ENCODE measurements around the gene LYSMD3. TPM values are rescaled to one million over a fixed set of nuclear protein-coding genes. Genes with fewer than 3 reads are reported as not detected.
A peak's percentile ranks its signal among the peaks of the same experiment; 100 is the strongest.

Gene LYSMD3
- polyA plus RNA-seq, 1 donor (not counting 4 experiments of a cell fraction or from before 2014, with no cell fraction given), result 18.9 TPM

DNA sequence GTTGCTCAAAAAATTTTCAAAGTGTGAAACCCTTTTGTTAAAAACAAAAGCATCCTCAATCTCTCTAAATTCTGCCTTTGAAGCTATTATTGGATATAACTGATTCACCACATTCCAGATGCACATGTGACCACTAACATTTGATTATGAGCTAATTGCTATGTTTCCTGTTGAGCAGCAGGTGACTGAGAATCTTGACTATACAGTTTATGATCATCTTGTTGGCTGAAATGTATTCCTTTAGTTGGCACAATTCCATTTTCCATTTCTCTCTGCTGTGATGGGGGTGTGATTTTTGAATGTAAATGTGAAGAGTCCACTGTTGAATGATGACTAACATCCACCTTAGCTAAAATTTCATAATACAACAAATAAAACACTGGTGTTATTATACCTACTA lies 10.7 kb downstream of the LYSMD3 start:
- TF ChIP-seq EZH2 (IDR thresholded peaks at IDR 0.05; ENCODE audit: low read length), result no peak
- no peak for TF ChIP-seq CTCF (optimal IDR thresholded peaks at IDR 0.05 in 1 of 3, IDR thresholded peaks at IDR 0.05 in 1 of 3, conservative IDR thresholded peaks at IDR 0.05 in 1 of 3; ENCODE audit: extremely low read depth in 1 of 3, insufficient read depth in 2 of 3, low read length in 3 of 3)
- no peaks in the 10 kb centered on the region for H4K20me1 ChIP-seq (ENCODE audit: control insufficient read depth, extremely low read depth, insufficient read depth, low read length)
- H2AFZ ChIP-seq (ENCODE audit: control insufficient read depth, low read length), result no peak overlapping the region
- DNase-seq (ENCODE audit: low read depth, low spot score), result peak; percentile 40
- no peak overlapping the region for H3K4me3 ChIP-seq (ENCODE audit: control insufficient read depth in 2 of 3, extremely low read depth in 1 of 3, insufficient read depth in 2 of 3, low read depth in 1 of 3, low read length in 3 of 3)
- H3K79me2 ChIP-seq (ENCODE audit: control insufficient read depth, insufficient read depth, low read length), result peaks cover 4% of the 10 kb centered on the region
- H3K4me2 ChIP-seq (ENCODE audit: control insufficient read depth, extremely low read depth, insufficient read depth, low read depth, low read length), result no peak overlapping the region
- no peak overlapping the region for H3K27ac ChIP-seq (ENCODE audit: control insufficient read depth, insufficient read depth, low read length)
- H3K4me1 ChIP-seq (ENCODE audit: control insufficient read depth, extremely low read depth, insufficient read depth, low read length), result peaks cover 8% of the 10 kb centered on the region
- FAIRE-seq, result peak; percentile 70
- dilution Hi-C loops (cut with MboI; ENCODE audit: extremely low pct_ligation_motif_present, low sequenced_read_pairs), result no loop called here
- H3K27me3 ChIP-seq (ENCODE audit: control insufficient read depth, extremely low read depth, insufficient read depth, low read length), result no peaks in the 10 kb centered on the region
- H3K9me1 ChIP-seq (ENCODE audit: control insufficient read depth, extremely low read depth, insufficient read depth, low read length), result no peaks in the 10 kb centered on the region
- no peaks in the 10 kb centered on the region for H3K9me3 ChIP-seq (ENCODE audit: control insufficient read depth, low read depth, low read length)
- peaks cover 2 to 6% of the 10 kb centered on the region in 2 experiments for H3K36me3 ChIP-seq (ENCODE audit: control insufficient read depth in 2 of 2, extremely low read depth in 1 of 2, insufficient read depth in 2 of 2, low read length in 2 of 2)
- H3K9ac ChIP-seq (ENCODE audit: control insufficient read depth, extremely low read depth, insufficient read depth, low read length), result no peak overlapping the region

GRCh38 chr5:90514520-90514919 lies 14.9 kb downstream of the LYSMD3 start:
- DNase-seq (ENCODE audit: low read depth, low spot score), result no peak
- no peak overlapping the region for H3K4me2 ChIP-seq (ENCODE audit: control insufficient read depth, extremely low read depth, insufficient read depth, low read depth, low read length)
- no peaks in the 10 kb centered on the region for H3K9me3 ChIP-seq (ENCODE audit: control insufficient read depth, low read depth, low read length)
- no peaks in the 10 kb centered on the region for H3K9me1 ChIP-seq (ENCODE audit: control insufficient read depth, extremely low read depth, insufficient read depth, low read length)
- H4K20me1 ChIP-seq (ENCODE audit: control insufficient read depth, extremely low read depth, insufficient read depth, low read length), result no peaks in the 10 kb centered on the region
- H3K36me3 ChIP-seq (ENCODE audit: control insufficient read depth in 2 of 2, extremely low read depth in 1 of 2, insufficient read depth in 2 of 2, low read length in 2 of 2), result peaks cover 0 to 2% of the 10 kb centered on the region in 2 experiments
- H3K27me3 ChIP-seq (ENCODE audit: control insufficient read depth, extremely low read depth, insufficient read depth, low read length), result no peaks in the 10 kb centered on the region
- H3K79me2 ChIP-seq (ENCODE audit: control insufficient read depth, insufficient read depth, low read length), result no peaks in the 10 kb centered on the region
- no peak overlapping the region for H3K4me3 ChIP-seq (ENCODE audit: control insufficient read depth in 2 of 3, extremely low read depth in 1 of 3, insufficient read depth in 2 of 3, low read depth in 1 of 3, low read length in 3 of 3)
- H3K4me1 ChIP-seq (ENCODE audit: control insufficient read depth, extremely low read depth, insufficient read depth, low read length), result peaks cover 8% of the 10 kb centered on the region
- no peak for FAIRE-seq
- dilution Hi-C loops (cut with MboI; ENCODE audit: extremely low pct_ligation_motif_present, low sequenced_read_pairs), result no loop called here
- TF ChIP-seq CTCF (optimal IDR thresholded peaks at IDR 0.05 in 1 of 3, IDR thresholded peaks at IDR 0.05 in 1 of 3, conservative IDR thresholded peaks at IDR 0.05 in 1 of 3; ENCODE audit: extremely low read depth in 1 of 3, insufficient read depth in 2 of 3, low read length in 3 of 3), result no peak
- TF ChIP-seq EZH2 (IDR thresholded peaks at IDR 0.05; ENCODE audit: low read length), result no peak
- no peak overlapping the region for H3K27ac ChIP-seq (ENCODE audit: control insufficient read depth, insufficient read depth, low read length)
- no peak overlapping the region for H3K9ac ChIP-seq (ENCODE audit: control insufficient read depth, extremely low read depth, insufficient read depth, low read length)
- H2AFZ ChIP-seq (ENCODE audit: control insufficient read depth, low read length), result no peak overlapping the region
